ENCODE results near the gene TCF7L2. TPM values are rescaled to one million over a fixed set of nuclear protein-coding genes. Genes with fewer than 3 reads are reported as not detected.

Gene TCF7L2
- total and polyA plus RNA-seq, 9 donors, result 21.1 to 41.7 (median 34.5) TPM

GRCh38 chr10:112969131-112969530 is 19.1 kb downstream of the TCF7L2 start:
- Histone ChIP-seq H3K4me3 (no peak overlapping the region), H3K36me3 (no peaks in the 10 kb centered on the region), H3K4me1 (ENCODE audit: insufficient read depth) (peaks cover 10% of the 10 kb centered on the region), H3K27me3 (no peaks in the 10 kb centered on the region), H3K27ac (no peak overlapping the region), H3K9me3 (no peaks in the 10 kb centered on the region)
- DNase-seq, result no peak
- WGBS, 3 donors, result 74 to 84% (median 76%) methylated on average over 2 of the region's 2 CpGs
- intact Hi-C loops (cut with DNase I), result no loop called here
- TF ChIP-seq CTCF (IDR thresholded peaks at IDR 0.05) (no peak), POLR2A (IDR thresholded peaks at IDR 0.05) (no peak)

- Histone ChIP-seq H3K9me3 (no peaks in the 10 kb centered on the region), H3K4me1 (ENCODE audit: insufficient read depth) (peaks cover 9% of the 10 kb centered on the region), H3K27ac (no peak overlapping the region), H3K27me3 (no peaks in the 10 kb centered on the region), H3K36me3 (no peaks in the 10 kb centered on the region), H3K4me3 (no peak overlapping the region)
- intact Hi-C loops (cut with DNase I), result no loop called here
- DNase-seq, result no peak
- TF ChIP-seq EP300 (IDR thresholded peaks at IDR 0.05) (no peak), CTCF (IDR thresholded peaks at IDR 0.05) (no peak), POLR2A (IDR thresholded peaks at IDR 0.05) (no peak)
- WGBS, 3 donors, result 81 to 90% (median 84%) methylated on average over 2 of the region's 2 CpGs
These were observed 19.5 kb downstream of the TCF7L2 start for GRCh38 chr10:112969542-112969941.

GRCh38 chr10:112970021-112970420 is 20.0 kb downstream of the TCF7L2 start:
- H3K4me3 ChIP-seq, result no peak overlapping the region
- H3K27ac ChIP-seq, result no peak overlapping the region
- no peaks in the 10 kb centered on the region for H3K36me3 ChIP-seq
- no peak for DNase-seq
- WGBS, 3 donors, result 44 to 70% (median 62%) methylated on average over 4 of the region's 4 CpGs
- TF ChIP-seq POLR2A (IDR thresholded peaks at IDR 0.05) (no peak), CTCF (IDR thresholded peaks at IDR 0.05) (no peak), EP300 (IDR thresholded peaks at IDR 0.05) (no peak)
- peaks cover 9% of the 10 kb centered on the region for H3K4me1 ChIP-seq (ENCODE audit: insufficient read depth)
- H3K27me3 ChIP-seq, result no peaks in the 10 kb centered on the region
- intact Hi-C loops (cut with DNase I), result no loop called here
- H3K9me3 ChIP-seq, result no peaks in the 10 kb centered on the region

GRCh38 chr10:112972606-112973005 is 22.6 kb downstream of the TCF7L2 start:
- Histone ChIP-seq H3K27ac (no peak overlapping the region), H3K9me3 (no peaks in the 10 kb centered on the region), H3K27me3 (no peaks in the 10 kb centered on the region), H3K4me3 (no peak overlapping the region), H3K4me1 (ENCODE audit: insufficient read depth) (peaks cover 8% of the 10 kb centered on the region), H3K36me3 (no peaks in the 10 kb centered on the region)
- 97 to 99% (median 97%) methylated on average over 5 of the region's 5 CpGs for WGBS, 3 donors
- TF ChIP-seq EP300 (IDR thresholded peaks at IDR 0.05), result no peak
- no peak for TF ChIP-seq POLR2A (IDR thresholded peaks at IDR 0.05)
- no peak for TF ChIP-seq CTCF (IDR thresholded peaks at IDR 0.05)
- no peak for DNase-seq
- intact Hi-C loops (cut with DNase I), result no loop called here

- no peaks in the 10 kb centered on the region for H3K9me3 ChIP-seq
- TF ChIP-seq POLR2A (IDR thresholded peaks at IDR 0.05) (no peak), CTCF (IDR thresholded peaks at IDR 0.05) (no peak), EP300 (IDR thresholded peaks at IDR 0.05) (no peak)
- H3K4me1 ChIP-seq (ENCODE audit: insufficient read depth), result peaks cover 9% of the 10 kb centered on the region
- no peaks in the 10 kb centered on the region for H3K27me3 ChIP-seq
- H3K27ac ChIP-seq, result no peak overlapping the region
- H3K4me3 ChIP-seq, result no peak overlapping the region
- intact Hi-C loops (cut with DNase I), result no loop called here
- WGBS, 3 donors, result 74 to 82% (median 77%) methylated on average over 5 of the region's 5 CpGs
- no peaks in the 10 kb centered on the region for H3K36me3 ChIP-seq
- no peak for DNase-seq
These were observed 23.0 kb downstream of the TCF7L2 start for GRCh38 chr10:112973046-112973445.

Data from ovary (tissue), 9 donors.